Measurements from ENCODE around the gene WBP2. TPM values are rescaled to one million over a fixed set of nuclear protein-coding genes. Genes with fewer than 3 reads are reported as not detected.

The WBP2 gene
- total and polyA plus RNA-seq, 2 of the 13 experiments (the other 11 are each of a cell fraction or from before 2014, with no cell fraction given): 29.2 to 29.5 TPM

GRCh38 chr17:75900691-75901533 lies 45.8 kb upstream of the WBP2 start:
- in situ Hi-C loops (cut with HindIII; ENCODE audit: extremely low pct_ligation_motif_present, low pct_unique_long_range_greater_than_20kb) (no loop called here), intact Hi-C loops (cut with micrococcal nuclease; ENCODE audit: unreplicated experiment) (no loop called here)
- WGBS (ENCODE audit: low lambda C conversion rate): 97% methylated on average over 11 of the region's 13 CpGs
- H3K4me1 ChIP-seq (ENCODE audit: insufficient read depth, low read length): peaks cover 31% of the 10 kb centered on the region
- ChIA-PET CTCF (ENCODE audit: low intra/inter-chr PET ratio, low total read pairs) (no interaction called here), POLR2A (interaction anchor here (1.3 to 7.7 kb wide), 2 partner anchors 9 to 23 kb away, joined by 4 to 66 read pairs; partner anchors contain the start of gene TRIM47)
- no peak for TF ChIP-seq ZFY (CRISPR knock-in tag; IDR thresholded peaks at IDR 0.05)
- TF ChIP-seq PBX2 (CRISPR knock-in tag; IDR thresholded peaks at IDR 0.05): no peak
- TF ChIP-seq GLMP (CRISPR knock-in tag; IDR thresholded peaks at IDR 0.05; ENCODE audit: borderline replicate concordance): no peak
- no peak for TF ChIP-seq IKZF4 (CRISPR knock-in tag; IDR thresholded peaks at IDR 0.05; ENCODE audit: borderline replicate concordance, low read depth, not compliant biosample characterization)
- no peak for TF ChIP-seq U2AF1 (optimal IDR thresholded peaks at IDR 0.05; ENCODE audit: low read depth, low read length)
- no peak for TF ChIP-seq ZNF296 (CRISPR knock-in tag; conservative IDR thresholded peaks at IDR 0.05)
- peak; percentile 68 for TF ChIP-seq AGO2 (optimal IDR thresholded peaks at IDR 0.05; ENCODE audit: low read depth, low read length)
- TF ChIP-seq LCORL (IDR thresholded peaks at IDR 0.05): no peak
- no peak for TF ChIP-seq LCORL (CRISPR knock-in tag; IDR thresholded peaks at IDR 0.05)
- TF ChIP-seq ZNF576 (CRISPR knock-in tag; IDR thresholded peaks at IDR 0.05): 0 out of 2 replicates have a peak, but pooled peaks have one; percentile 38
- no peak for TF ChIP-seq ZNF180 (CRISPR knock-in tag; IDR thresholded peaks at IDR 0.05; ENCODE audit: borderline replicate concordance, low read depth)
- TF ChIP-seq POLR2A (IDR thresholded peaks at IDR 0.05; ENCODE audit: insufficient read depth in 1 of 2, low read depth in 2 of 2, low read length in 2 of 2): 0 out of 4 replicates have a peak, but pooled peaks of 1 of the 2 experiments have one; percentile 10
- DNase-seq (ENCODE audit: low spot score): no peak
- H3K4me2 ChIP-seq (ENCODE audit: low read depth, low read length): no peak overlapping the region
- no peak overlapping the region for H2AFZ ChIP-seq (ENCODE audit: low read length)
- TSS peak; percentile 32 for BruUV-seq (replicated peaks)
- H4K20me1 ChIP-seq (ENCODE audit: insufficient read depth, low read length): no peaks in the 10 kb centered on the region
- no peak overlapping the region for H3K27ac ChIP-seq (ENCODE audit: extremely low read length, insufficient read depth, low read length)
- ATAC-seq: no peak
- H3K9me3 ChIP-seq (ENCODE audit: low read length): no peaks in the 10 kb centered on the region
- peaks cover 19% of the 10 kb centered on the region for H3K79me2 ChIP-seq (ENCODE audit: insufficient read depth, low read length)
- no peaks in the 10 kb centered on the region; a peak in 1 of 5 replicates for H3K27me3 ChIP-seq (ENCODE audit: control insufficient read depth in 1 of 2, insufficient read depth in 2 of 2, low read length in 2 of 2)
- no peak overlapping the region for H3K4me3 ChIP-seq (replicated peaks in 1 of 3; ENCODE audit: insufficient read depth in 1 of 3, low read depth in 2 of 3, low read length in 3 of 3)
- H3K9ac ChIP-seq (ENCODE audit: insufficient read depth, low read depth, low read length): no peak overlapping the region
- no peak for FAIRE-seq
- H3K36me3 ChIP-seq (replicated peaks in 1 of 2; ENCODE audit: control insufficient read depth in 1 of 2, insufficient read depth in 2 of 2, low read length in 2 of 2): peaks cover 28 to 53% of the 10 kb centered on the region in 2 experiments

All from HepG2 (cell line).